Mesothelial cell of epicardium (in vitro differentiated cells): Measurements from ENCODE around the gene VSTM4. TPM values are rescaled to one million over a fixed set of nuclear protein-coding genes. Genes with fewer than 3 reads are reported as not detected.

Source experiments
- DNase-seq, 2 experiments: peaks; one replicate each; pipeline ENCODE4 v3.0.0; 2021; ENCODE audit warnings: low spot score in 2 of 2; ENCODE audit not compliant: unreplicated experiment in 2 of 2
- H3K27ac Mint-ChIP-seq: 2 replicates; pipeline ENCODE4 v1.8.0; 2021; ENCODE audit warnings: mixed read lengths
- H3K27me3 Mint-ChIP-seq: 2 replicates; pipeline ENCODE4 v1.8.0; 2021; ENCODE audit warnings: low read depth, mixed read lengths
- H3K36me3 Mint-ChIP-seq: 2 replicates; pipeline ENCODE4 v1.8.0; 2021; ENCODE audit warnings: mixed read lengths
- H3K4me1 Mint-ChIP-seq: 2 replicates; pipeline ENCODE4 v1.8.0; 2021; ENCODE audit warnings: mixed read lengths
- H3K4me3 Mint-ChIP-seq: 2 replicates; pipeline ENCODE4 v1.8.0; 2021; ENCODE audit warnings: mild to moderate bottlenecking, moderate library complexity, mixed read lengths
- H3K9me3 Mint-ChIP-seq: 2 replicates; pipeline ENCODE4 v1.8.0; 2021; ENCODE audit warnings: mixed read lengths
- CTCF ChIP-seq: fragments of 200-600 bp; sonication (generic); IDR thresholded peaks from one replicate; pipeline ENCODE4 v1.5.0; 2021; ENCODE audit warnings: antibody characterized with exemption; ENCODE audit not compliant: unreplicated experiment
- total RNA-seq: library from RNA; stranded (reverse); gene quantifications from 3 replicates; pipeline ENCODE4 v1.2.1, GENCODE V29; 2021

VSTM4 gene
- total RNA-seq, 1 donor from 2014 or later: 3.5 TPM

- Mint-ChIP-seq H3K9me3 (peaks cover 3% of the 10 kb centered on the region), H3K27ac (no peak overlapping the region), H3K27me3 (peaks cover 32% of the 10 kb centered on the region), H3K36me3 (no peaks in the 10 kb centered on the region), H3K4me3 (no peak overlapping the region), H3K4me1 (no peaks in the 10 kb centered on the region)
- TF ChIP-seq CTCF: no peak
- DNase-seq: no peak
Measured at GRCh38 chr10:49074836-49075682, 40.3 kb downstream of the VSTM4 start.

GRCh38 chr10:49072166-49072885 is 43.0 kb downstream of the VSTM4 start:
- no peaks in the 10 kb centered on the region for H3K36me3 Mint-ChIP-seq
- no peak overlapping the region for H3K4me3 Mint-ChIP-seq
- peak in 1 of 2 experiments; percentile 3 for DNase-seq
- peaks cover 28% of the 10 kb centered on the region for H3K27me3 Mint-ChIP-seq
- H3K4me1 Mint-ChIP-seq: no peaks in the 10 kb centered on the region
- peaks cover 3% of the 10 kb centered on the region for H3K9me3 Mint-ChIP-seq
- H3K27ac Mint-ChIP-seq: no peak overlapping the region
- TF ChIP-seq CTCF: no peak

- DNase-seq: peak in 1 of 2 experiments; percentile 5
- Mint-ChIP-seq H3K4me1 (no peaks in the 10 kb centered on the region), H3K27me3 (peaks cover 23% of the 10 kb centered on the region), H3K36me3 (no peaks in the 10 kb centered on the region), H3K27ac (no peak overlapping the region), H3K4me3 (no peak overlapping the region), H3K9me3 (peaks cover 3% of the 10 kb centered on the region)
- no peak for TF ChIP-seq CTCF
Measured at GRCh38 chr10:49071160-49071761, 44.1 kb downstream of the VSTM4 start.

- H3K9me3 Mint-ChIP-seq: peaks cover 3% of the 10 kb centered on the region
- H3K4me3 Mint-ChIP-seq: no peak overlapping the region
- no peak for TF ChIP-seq CTCF
- H3K4me1 Mint-ChIP-seq: no peaks in the 10 kb centered on the region
- H3K36me3 Mint-ChIP-seq: no peaks in the 10 kb centered on the region
- DNase-seq: peak in 1 of 2 experiments; percentile 5
- H3K27ac Mint-ChIP-seq: no peak overlapping the region
- peaks cover 23% of the 10 kb centered on the region for H3K27me3 Mint-ChIP-seq
Measured at GRCh38 chr10:49070701-49071100, 44.6 kb downstream of the VSTM4 start.

GRCh38 chr10:49068672-49069217 is 46.6 kb downstream of the VSTM4 start:
- H3K27me3 Mint-ChIP-seq: peaks cover 39% of the 10 kb centered on the region
- no peaks in the 10 kb centered on the region for H3K4me1 Mint-ChIP-seq
- peaks cover 7% of the 10 kb centered on the region for H3K9me3 Mint-ChIP-seq
- TF ChIP-seq CTCF: no peak
- DNase-seq: no peak
- no peak overlapping the region for H3K4me3 Mint-ChIP-seq
- no peak overlapping the region for H3K27ac Mint-ChIP-seq
- no peaks in the 10 kb centered on the region for H3K36me3 Mint-ChIP-seq
